ENCODE results near the gene NR3C1. TPM values are rescaled to one million over a fixed set of nuclear protein-coding genes. Genes with fewer than 3 reads are reported as not detected.

Gene NR3C1
- total RNA-seq, 1 donor from 2014 or later, result 46.7 TPM

DNA sequence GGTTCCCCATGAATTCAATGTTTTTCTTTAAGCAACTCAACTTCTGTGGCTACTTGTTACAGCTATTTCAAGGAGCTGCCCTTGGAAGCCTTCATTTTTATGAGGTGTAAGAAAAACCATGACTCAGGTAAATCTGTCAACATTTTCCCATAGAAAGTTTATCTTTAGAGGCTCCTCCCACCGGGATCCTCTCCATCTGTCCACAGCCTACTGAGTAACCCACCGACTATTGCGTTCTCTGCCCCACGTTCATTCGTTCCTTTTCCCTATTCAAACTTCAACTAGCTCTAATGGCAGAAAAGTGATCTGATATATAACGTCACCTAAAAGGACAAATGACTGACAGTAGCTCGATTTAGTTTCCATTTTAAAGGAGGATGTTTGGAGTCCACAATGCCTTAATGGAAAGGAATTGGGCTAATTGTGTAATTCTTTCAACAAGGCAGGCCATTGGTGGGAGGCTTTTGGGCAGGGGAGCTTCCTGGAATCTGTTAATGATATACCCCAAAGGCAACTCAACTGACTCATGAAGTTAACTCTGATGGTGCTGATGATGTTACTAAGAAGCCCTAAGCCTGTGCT is 29.3 kb upstream of the NR3C1 start:
- Histone ChIP-seq H3K4me1 (no peaks in the 10 kb centered on the region), H3K4me3 (no peak overlapping the region), H3K9me3 (no peaks in the 10 kb centered on the region), H3K27ac (no peak overlapping the region), H3K36me3 (no peaks in the 10 kb centered on the region), H3K27me3 (no peaks in the 10 kb centered on the region)
- TF ChIP-seq POLR2A (IDR thresholded peaks at IDR 0.05) (no peak), POLR2AphosphoS5 (IDR thresholded peaks at IDR 0.05; ENCODE audit: insufficient read depth in 1 of 2, low read depth in 1 of 2) (no peak)
- TF ChIP-seq, protein P1, sequence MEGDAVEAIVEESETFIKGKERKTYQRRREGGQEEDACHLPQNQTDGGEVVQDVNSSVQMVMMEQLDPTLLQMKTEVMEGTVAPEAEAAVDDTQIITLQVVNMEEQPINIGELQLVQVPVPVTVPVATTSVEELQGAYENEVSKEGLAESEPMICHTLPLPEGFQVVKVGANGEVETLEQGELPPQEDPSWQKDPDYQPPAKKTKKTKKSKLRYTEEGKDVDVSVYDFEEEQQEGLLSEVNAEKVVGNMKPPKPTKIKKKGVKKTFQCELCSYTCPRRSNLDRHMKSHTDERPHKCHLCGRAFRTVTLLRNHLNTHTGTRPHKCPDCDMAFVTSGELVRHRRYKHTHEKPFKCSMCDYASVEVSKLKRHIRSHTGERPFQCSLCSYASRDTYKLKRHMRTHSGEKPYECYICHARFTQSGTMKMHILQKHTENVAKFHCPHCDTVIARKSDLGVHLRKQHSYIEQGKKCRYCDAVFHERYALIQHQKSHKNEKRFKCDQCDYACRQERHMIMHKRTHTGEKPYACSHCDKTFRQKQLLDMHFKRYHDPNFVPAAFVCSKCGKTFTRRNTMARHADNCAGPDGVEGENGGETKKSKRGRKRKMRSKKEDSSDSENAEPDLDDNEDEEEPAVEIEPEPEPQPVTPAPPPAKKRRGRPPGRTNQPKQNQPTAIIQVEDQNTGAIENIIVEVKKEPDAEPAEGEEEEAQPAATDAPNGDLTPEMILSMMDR (IDR thresholded peaks at IDR 0.05), result no peak
- intact Hi-C loops (cut with DNase I), result no loop called here
- DNase-seq (ENCODE audit: extremely low spot score in 2 of 2), result no peak

- Histone ChIP-seq H3K27ac (no peak overlapping the region), H3K4me1 (no peaks in the 10 kb centered on the region), H3K4me3 (no peak overlapping the region), H3K9me3 (no peaks in the 10 kb centered on the region), H3K36me3 (no peaks in the 10 kb centered on the region), H3K27me3 (no peaks in the 10 kb centered on the region)
- DNase-seq (ENCODE audit: extremely low spot score in 2 of 2), result no peak
- intact Hi-C loops (cut with DNase I), result no loop called here
- TF ChIP-seq, protein P1 (IDR thresholded peaks at IDR 0.05), result no peak
- TF ChIP-seq POLR2A (IDR thresholded peaks at IDR 0.05), result no peak
- TF ChIP-seq POLR2AphosphoS5 (IDR thresholded peaks at IDR 0.05; ENCODE audit: insufficient read depth in 1 of 2, low read depth in 1 of 2), result no peak
Observed at GRCh38 chr5:143431789-143432188, 28.3 kb upstream of the NR3C1 start.

- Histone ChIP-seq H3K27ac (no peak overlapping the region), H3K4me1 (no peaks in the 10 kb centered on the region), H3K27me3 (no peaks in the 10 kb centered on the region), H3K36me3 (no peaks in the 10 kb centered on the region), H3K4me3 (no peak overlapping the region), H3K9me3 (no peaks in the 10 kb centered on the region)
- TF ChIP-seq POLR2A (IDR thresholded peaks at IDR 0.05) (no peak), POLR2AphosphoS5 (IDR thresholded peaks at IDR 0.05; ENCODE audit: insufficient read depth in 1 of 2, low read depth in 1 of 2) (no peak)
- TF ChIP-seq, protein P1 (IDR thresholded peaks at IDR 0.05), result no peak
- intact Hi-C loops (cut with DNase I), result no loop called here
- no peak for DNase-seq (ENCODE audit: extremely low spot score in 2 of 2)
Observed at GRCh38 chr5:143428738-143429420, 25.4 kb upstream of the NR3C1 start.

DNA sequence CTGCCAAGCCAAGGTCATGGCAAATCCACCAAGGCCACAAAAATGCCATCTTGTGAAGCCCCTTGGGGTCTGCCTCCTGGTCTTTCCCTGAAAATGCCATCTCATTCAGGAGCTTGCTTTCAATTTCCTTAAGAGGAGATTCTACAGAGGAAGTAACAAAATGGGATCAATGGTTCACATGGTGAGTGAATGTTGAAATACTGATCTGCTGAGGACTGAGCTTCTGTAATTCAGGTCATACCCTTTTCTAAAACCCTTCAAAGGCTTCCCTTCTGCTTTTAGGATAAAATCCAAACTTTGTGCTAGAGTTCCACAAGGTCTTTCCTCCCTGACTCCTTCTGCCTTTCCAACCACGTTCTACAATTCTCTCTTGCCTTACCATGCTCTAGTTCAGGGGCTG is 24.7 kb upstream of the NR3C1 start:
- H3K27me3 ChIP-seq, result no peaks in the 10 kb centered on the region
- no peak overlapping the region for H3K27ac ChIP-seq
- TF ChIP-seq POLR2A (IDR thresholded peaks at IDR 0.05), result no peak
- TF ChIP-seq POLR2AphosphoS5 (IDR thresholded peaks at IDR 0.05; ENCODE audit: insufficient read depth in 1 of 2, low read depth in 1 of 2), result no peak
- TF ChIP-seq, protein P1 (IDR thresholded peaks at IDR 0.05), result no peak
- H3K4me1 ChIP-seq, result no peaks in the 10 kb centered on the region
- H3K4me3 ChIP-seq, result no peak overlapping the region
- intact Hi-C loops (cut with DNase I), result no loop called here
- no peaks in the 10 kb centered on the region for H3K9me3 ChIP-seq
- no peaks in the 10 kb centered on the region for H3K36me3 ChIP-seq
- DNase-seq (ENCODE audit: extremely low spot score in 2 of 2), result no peak

DNA sequence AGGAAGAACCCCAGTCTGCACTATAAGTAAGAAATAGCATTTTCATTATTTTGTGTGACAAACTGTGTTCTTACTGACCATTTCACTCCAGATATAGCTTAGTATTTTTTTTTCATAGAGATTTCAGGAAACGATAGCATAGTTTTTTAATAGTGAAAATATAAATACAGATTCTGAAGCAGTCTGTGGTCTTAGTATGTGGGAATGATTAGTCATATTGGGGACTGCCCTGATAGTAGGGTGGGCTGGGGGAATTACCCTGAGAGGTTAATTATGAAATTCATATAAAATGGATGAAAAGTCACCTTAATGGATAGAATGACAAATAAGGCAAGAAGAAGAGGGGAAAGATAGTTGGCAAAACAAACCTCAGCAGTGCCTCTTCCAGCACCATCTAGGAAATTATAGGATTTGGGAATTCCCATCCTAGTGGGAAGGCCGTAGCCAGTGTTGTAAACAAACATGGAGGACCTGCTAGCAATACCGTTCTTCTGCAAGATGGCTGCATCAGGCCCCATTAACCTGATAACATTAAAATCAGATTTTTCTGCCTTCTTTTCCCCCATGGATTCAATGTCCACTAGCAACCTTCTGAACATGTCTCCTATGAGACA is 23.7 kb upstream of the NR3C1 start:
- intact Hi-C loops (cut with DNase I), result no loop called here
- no peak for DNase-seq (ENCODE audit: extremely low spot score in 2 of 2)
- H3K36me3 ChIP-seq, result no peaks in the 10 kb centered on the region
- H3K4me1 ChIP-seq, result no peaks in the 10 kb centered on the region
- no peak overlapping the region for H3K4me3 ChIP-seq
- no peaks in the 10 kb centered on the region for H3K9me3 ChIP-seq
- no peaks in the 10 kb centered on the region for H3K27me3 ChIP-seq
- TF ChIP-seq POLR2A (IDR thresholded peaks at IDR 0.05) (no peak), POLR2AphosphoS5 (IDR thresholded peaks at IDR 0.05; ENCODE audit: insufficient read depth in 1 of 2, low read depth in 1 of 2) (no peak)
- TF ChIP-seq, protein P1 (IDR thresholded peaks at IDR 0.05), result no peak
- no peak overlapping the region for H3K27ac ChIP-seq
